Mesenteric fat pad (tissue), 1 donor: Measurements from ENCODE around the gene SLC27A3. TPM values are rescaled to one million over a fixed set of nuclear protein-coding genes. Genes with fewer than 3 reads are reported as not detected.

Experiments used
- DNase-seq: peaks from one replicate; pipeline ENCODE4 v3.0.0-alpha.2; 2020; ENCODE audit warnings: low spot score
- total RNA-seq: library from RNA; stranded (reverse); fragmentation: NEBNext Ultra II Directional; extraction: Animal tissue kit (Norgen Biotek cat#: 25700); gene quantifications from one replicate; pipeline ENCODE4 v1.2.1, GENCODE V29; 2021
- donor health status: DM: yes; HTN: yes; CAD: no.

SLC27A3 gene
- total RNA-seq, 1 donor from 2014 or later: 87.4 TPM

DNA sequence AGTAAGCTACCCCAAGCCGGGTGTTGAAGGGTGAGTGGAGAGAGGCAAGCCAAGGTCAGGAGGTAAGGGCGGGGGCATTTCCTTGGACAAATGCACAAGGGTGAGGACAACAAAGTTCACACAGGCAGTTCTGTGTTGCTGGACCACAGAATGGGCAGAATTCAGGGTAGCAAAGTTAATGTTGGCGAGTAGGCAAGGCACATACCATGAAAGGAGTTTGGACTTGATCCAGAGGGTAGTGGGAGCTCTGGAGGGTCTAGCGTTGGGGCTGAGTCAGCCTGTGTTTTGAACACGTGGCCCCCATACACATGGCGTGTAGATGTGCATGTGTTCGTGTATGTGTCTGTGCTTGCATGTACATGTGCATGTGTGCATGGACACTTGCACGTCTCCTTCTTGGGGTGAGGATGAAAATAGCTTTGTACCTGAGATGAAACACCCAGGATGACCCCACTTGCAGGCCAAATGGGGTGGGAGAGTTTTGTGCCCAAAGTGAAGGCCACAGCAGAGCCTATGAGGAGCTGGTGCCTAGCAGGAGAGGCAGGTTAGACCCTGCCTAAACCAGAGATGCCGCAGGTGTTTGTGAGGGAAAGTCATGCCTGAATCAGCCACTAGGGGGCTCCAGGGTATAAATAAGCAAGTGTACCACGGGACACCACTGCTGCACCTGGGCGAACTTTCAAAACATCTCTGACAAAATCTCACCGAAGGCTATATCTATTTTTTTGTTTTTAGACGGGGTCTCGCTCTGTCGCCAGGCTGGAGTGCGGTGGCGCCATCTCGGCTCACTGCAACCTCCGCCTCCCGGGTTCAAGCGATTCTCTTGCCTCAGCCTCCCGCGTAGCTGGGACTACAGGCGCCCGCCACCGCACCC lies 21.8 kb downstream of the SLC27A3 start:
- DNase-seq: peak; percentile 71

DNA sequence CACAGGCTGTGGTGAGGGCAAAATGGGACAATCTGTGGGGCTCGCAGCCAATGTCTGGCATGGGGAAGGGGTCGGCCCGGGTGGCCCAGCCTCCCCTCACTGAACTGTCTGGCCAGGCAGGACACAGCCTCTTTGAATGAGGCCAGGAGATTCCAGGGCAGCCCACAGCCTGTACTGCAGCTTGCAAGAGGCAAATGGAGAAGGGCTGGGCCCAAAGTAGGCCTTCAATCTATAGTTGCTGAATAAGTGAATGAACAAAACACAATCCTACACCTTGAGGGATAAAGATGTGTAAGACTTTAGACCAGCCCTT lies 23.2 kb downstream of the SLC27A3 start:
- DNase-seq: no peak

DNA sequence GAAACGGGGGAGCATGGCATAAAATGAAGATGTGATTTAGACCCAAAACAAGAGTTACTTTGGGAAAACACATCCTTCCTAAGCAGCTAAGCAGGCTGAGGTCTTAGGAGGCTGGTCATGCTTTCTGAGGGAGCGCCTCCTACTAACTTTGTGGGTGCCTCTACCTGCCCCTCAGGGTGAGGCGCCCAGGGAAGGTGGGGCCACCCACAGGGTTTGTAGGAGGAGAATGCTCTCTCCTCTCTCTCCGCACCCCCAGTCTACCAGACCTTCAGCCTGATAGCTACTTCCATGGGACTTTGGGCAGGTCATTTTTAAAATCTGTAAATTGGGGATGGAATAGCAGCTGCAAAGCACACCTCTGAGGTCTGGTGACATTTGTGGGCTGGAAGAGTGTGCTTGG lies 23.8 kb downstream of the SLC27A3 start:
- peak; percentile 67 for DNase-seq

DNA sequence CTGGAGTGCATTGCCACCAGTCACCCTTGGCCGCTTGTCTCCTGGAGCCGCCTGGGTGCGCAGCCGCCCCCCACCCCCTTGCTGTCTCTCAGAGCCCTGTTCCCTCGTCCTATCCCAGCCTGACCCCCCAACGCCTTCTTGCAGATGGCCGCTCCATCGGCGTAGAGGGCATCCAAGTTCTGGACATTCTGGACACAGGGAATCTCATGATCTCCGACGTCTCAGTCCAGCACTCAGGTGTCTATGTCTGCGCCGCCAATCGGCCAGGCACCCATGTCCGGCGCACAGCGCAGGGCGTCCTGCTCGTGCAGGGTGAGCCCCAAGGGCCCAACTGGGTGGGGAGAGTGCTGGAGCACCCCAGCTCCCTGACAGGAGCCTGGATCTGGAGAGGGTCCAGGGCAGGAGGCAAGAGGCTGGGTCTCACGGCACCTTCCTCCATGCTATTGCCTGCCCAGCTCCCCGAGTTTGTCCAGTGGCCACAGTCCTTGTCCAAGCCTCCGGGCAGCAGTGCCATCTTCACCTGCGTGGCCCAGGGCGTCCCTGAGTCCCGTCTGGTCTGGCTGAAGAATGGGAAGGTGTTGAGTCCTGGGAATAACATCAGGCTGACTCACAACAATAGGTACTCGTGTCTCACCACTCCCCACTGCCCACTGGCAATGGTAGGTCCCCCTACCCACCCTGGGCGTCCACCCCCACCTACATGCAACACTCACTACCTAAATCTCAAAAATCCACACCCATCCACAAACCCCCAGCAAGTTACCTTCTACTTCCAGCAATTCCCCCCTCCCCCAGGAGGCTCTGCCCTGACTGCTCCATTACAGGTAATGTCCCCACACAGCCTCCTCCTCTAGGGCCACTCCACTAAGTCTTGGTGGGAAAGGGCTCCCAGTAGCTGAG lies 24.6 kb downstream of the SLC27A3 start:
- DNase-seq: no peak

DNA sequence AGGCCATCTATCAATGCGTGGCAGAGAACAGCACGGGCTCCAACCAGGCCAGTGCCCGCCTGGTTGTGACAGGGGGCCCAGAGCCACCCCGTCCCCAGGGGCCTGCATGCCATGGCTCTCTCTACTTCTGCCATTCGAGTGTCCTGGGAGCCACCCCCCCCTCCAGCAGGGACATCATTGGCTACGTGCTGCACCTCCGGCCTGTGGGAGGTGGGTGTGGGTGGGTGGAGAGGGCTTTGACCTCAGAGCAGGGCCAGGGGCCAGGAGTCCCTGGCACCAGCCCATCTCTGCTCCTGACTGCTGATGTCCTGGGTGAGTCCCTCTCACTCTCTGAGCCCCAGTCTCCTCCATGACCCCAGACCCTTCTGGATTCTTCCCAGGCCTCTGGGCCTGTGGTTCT lies 25.3 kb downstream of the SLC27A3 start:
- no peak for DNase-seq

DNA sequence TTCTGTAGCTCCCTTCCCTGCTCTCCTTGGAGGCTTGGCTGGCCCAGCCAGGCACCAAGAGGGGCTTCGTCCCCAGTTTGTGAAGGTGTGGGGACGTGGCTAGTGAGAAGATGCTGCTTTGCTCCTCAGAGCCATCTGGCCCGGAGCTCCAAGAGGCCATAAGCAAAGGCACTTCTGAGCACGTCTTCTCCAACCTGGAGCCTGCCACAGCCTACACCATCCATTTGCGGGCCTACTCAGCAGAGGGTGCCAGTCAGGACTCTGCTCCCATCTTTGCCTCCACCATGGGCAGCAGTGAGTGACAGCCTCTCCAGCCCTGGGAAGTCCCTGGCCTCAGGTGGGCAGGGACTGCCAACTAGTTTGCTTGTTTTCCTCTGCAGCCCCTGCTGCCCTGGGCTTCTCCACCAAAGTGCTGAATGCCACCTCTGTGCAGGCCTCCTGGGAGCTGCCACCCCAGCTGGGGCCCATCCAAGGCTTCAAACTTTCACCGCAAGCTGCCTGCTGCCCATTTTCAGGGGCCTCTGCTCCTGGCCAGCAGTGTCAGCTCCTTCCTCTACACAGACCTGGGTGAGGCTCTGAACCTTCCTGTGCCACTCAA lies 25.9 kb downstream of the SLC27A3 start:
- DNase-seq: no peak

DNA sequence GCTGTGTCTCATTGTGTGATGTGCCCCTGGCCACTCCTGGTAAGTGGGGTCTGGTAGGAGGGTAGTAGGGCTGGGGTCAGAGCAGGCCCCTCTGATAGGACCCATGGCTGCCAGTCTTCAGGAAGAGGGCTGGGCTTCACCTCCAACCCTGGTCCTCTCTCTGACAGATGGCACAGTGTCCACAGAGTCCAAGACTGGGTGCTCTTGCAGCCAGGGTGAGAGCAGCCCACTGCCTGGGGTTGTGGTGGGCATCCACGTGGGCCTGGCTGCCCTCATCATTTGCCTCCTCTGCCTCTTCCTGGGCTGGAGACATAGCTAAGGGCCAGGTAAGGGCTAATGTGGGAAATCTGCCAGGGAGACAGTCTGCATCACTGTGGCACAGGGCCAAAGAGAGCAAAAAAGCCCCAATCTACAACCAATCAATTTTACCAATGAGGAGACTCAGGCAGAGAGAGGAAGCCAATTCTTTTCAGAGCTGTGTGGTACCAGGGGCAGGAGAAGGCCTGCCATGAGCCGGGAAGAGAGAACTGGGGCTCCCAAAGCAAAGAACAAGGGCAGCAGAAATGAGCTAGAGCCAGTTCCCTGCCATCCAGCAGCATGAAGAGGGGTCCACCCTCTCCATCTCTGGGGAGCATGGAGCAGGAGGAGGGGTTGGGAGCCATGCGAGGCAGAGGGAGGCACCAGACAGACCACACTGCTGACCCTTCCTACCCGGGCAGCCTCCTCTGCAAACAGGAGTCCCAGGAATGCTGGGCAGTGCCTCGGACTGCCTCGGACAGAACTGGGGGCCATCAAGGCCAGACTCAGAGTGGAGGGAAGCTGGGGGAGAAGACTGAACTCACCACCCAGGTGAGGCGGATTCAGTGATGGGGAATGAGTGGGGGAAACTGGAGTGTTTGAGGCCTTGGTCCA lies 26.8 kb downstream of the SLC27A3 start:
- no peak for DNase-seq

DNA sequence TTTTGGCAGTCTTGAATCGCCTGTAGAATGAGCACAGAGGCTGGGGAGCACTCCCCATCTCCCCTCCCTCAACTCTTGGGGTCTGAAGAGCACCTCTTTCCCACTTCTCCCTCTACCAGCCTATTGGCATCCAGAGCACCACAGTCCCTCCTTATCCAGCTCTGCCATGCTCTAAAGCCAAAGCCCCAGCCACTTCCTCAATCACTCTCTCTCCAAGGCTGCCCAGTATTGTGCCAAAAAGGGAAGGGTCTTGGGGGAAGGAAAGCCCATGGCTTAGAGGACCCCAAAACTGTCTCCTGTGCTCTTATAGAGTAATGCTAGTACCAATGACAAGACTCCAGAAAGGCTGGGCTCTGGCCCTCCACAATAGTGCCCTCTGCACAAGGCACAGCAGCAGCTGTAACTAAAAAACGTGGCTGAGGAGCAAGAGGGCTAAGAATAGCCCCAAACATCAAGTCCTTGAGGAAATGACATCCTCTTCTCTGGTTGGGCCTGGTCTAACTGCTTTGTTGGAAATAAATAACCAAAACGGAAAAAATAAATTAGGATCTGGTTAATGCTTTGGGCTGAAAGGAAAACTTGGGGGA lies 28.4 kb downstream of the SLC27A3 start:
- no peak for DNase-seq

DNA sequence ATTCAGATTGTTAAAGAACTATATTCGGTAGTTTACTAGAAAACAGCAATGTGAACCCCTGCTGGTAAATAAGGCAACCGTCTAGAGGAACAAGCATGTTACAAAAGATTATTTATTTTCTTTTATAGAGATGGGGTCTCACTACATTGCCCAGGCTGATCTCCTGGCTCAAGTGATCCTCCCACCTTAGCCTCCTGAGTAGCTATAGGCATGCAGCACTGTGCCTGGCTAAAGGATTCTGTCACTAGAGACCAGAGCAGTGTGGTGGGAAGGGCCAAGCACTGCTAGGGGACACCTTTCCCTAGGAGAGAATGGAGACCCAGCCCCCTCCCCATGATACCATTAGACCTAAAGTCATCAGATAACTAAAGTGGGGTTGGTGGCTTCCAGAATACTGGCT lies 28.9 kb downstream of the SLC27A3 start:
- DNase-seq: no peak

DNA sequence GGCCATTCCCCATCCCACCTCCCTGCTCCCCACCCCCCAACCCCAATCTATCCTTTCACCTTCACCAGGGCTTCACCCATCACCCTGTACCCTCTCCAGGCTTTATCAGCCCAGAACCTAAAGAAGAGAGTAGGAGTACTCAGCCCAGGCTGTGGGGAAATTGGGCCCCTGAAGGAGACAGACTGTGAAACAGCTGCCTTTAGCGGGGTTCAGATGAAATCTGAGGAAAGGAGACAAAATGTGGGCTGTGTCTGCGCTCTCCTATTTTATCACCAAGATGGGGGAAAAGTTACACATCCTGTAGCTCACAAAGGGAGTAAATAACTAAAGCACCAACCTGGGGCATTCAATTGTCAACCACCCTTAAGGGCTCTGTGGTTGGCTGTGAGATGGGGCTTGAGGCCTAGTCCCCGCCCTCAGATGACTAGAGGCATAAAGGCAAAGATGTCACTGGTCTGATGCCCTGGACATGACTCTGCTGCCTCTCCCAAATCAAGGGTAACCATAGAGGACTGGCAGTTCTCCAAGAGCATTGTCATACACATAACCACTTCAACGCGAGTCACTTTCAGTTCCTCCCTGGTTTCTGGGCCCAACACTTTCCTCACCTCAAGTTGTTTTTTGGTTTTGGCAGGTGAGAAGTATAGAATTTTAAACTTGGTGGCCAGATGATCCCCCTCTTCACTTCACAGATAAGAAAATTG lies 30.0 kb downstream of the SLC27A3 start:
- DNase-seq: no peak

DNA sequence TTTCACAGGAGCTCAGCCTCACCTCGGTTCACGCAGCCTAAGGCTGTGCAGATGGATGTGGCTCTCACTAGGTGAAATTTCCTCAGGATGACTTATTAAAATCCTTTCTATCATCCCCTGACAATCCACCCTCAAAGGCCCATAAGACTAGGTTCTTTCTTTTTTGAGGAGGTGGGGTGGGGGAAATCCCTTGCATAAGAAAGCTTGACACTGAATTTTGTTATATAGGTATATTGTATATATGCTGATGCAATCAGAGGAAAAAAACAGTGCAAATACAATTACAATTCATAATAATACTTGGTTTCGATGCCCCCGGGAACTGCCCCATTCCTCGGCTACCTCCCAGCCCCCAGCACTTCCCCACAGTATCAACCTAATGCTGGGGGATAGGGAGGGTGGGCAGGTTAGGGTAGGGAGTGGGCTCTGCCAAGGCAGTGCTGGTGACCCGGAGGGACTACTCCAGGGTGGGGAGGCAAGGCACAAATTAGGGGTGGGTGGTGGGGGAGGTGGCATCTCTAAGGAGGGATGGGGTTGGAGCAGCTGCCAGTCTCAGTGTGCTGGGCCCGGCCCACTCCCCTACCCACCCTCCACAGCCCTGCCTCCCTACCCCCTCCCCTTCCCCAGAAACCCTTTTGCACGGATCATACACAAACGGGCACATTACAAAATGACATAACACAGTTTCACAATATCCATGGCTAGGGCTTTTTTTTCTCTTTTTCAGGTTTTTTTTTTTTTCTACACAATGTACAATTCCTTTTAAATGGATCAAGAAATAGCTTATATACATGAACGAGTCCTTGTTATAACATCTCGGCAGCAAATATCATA lies 30.9 kb downstream of the SLC27A3 start:
- no peak for DNase-seq

DNA sequence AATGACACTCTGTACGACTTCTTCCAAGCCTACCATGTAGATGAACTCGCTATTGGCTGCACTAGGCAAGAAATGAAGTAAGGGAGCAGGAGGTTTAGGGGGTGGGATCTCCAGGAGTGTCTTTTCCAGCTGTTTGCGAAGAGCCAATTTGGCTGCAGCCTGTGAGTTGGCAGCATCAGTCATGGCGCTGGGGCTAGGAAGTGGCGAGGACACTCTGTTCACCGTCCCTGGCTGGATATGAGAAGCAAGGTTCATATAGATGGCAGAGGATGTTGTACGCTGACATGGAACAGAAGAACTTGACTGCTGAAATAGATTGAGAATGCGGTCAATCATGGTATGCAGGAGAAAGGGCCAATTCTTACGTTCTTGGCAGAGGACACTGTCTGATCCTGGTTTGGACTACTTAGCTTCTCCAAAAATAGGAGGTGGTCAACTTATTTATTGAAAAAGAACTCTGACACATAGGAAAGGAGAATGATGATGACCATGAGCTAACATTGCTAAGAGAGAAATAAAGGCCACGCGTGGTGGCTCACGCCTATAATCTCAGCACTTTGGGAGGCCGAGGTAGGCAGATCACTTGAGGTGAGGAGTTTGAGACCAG lies 41.2 kb downstream of the SLC27A3 start:
- no peak for DNase-seq

DNA sequence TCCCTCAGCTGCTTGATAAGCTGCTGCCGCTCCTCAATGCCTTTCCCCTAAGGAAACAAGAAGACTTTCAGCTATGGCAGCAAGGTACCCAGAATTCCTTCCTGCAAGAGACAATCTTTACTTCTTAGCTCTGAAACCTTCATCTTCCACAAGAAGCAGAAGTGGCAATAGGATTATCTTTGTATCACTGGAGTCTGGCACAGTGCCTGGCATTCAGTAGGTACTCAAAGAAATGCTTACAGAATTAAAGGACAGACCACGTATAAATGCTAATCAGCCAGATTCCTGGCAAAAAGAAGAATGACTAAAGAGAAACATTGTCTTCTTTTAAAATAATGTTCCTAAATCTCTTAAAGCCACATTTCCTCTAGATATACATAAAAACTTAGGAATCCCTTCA lies 43.7 kb downstream of the SLC27A3 start:
- no peak for DNase-seq

DNA sequence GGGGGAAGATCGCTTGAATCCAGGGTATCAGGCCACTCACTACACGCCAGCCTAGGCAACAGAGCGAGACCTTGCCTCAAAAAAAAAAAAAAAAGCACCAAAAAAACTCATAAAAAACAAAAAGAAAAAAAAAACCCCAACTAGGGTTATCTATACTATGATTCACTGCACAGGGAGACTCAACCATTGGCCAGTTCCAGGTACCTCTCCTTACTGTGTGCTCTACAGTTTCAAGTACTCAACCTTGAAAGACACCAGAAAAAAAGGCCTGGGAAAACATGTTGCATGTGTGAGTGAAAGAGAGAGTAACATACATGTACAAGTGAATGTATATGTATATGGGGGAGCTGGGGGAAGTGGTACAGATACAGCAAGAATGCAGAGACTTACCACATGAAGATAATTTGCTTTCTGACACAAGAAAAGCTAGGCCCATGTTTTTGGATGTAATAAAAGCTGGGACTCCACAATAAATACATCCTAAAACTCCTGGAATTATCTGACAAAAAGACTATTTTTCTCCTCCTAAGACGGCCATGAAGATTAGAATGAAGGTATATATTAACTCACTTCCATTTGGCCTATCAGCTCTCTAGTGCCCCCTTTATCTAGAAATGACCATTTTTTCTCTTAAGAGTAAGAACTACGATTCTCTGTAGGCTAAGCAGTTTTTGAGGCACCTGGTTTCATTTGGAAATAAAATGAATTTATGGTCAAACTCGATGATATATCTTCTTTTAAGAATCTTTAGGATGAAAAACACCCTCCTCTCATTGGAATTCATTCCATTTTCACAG lies 52.2 kb downstream of the SLC27A3 start:
- no peak for DNase-seq
